GM12878 (cell line): ENCODE data around the gene SELENOV. TPM values are rescaled to one million over a fixed set of nuclear protein-coding genes. Genes with fewer than 3 reads are reported as not detected.

Source experiments
- ATF3 ChIP-seq: IDR thresholded peaks from 2 replicates; pipeline ENCODE4 v1.6.1; 2011; ENCODE audit warnings: low read depth, mild to moderate bottlenecking, low read length, moderate library complexity, borderline replicate concordance; ENCODE audit errors: extremely low read depth
- BHLHE40 ChIP-seq, 2 experiments: fragments of 450-650 bp in 1 of 2; IDR thresholded peaks; 2 replicates each; pipeline ENCODE4 v1.6.1; 2011 to 2017; ENCODE audit warnings: low read depth in 2 of 2, borderline replicate concordance in 1 of 2, improper control_type of control experiment in 1 of 2, low read length in 1 of 2, mild to moderate bottlenecking in 1 of 2
- CEBPZ ChIP-seq: fragments of 150-350 bp; IDR thresholded peaks from 2 replicates; pipeline ENCODE4 v1.6.1; 2016; ENCODE audit warnings: low read depth, low read length
- CREB1 ChIP-seq: IDR thresholded peaks from 2 replicates; pipeline ENCODE4 v1.6.1; 2012; ENCODE audit warnings: low read depth, mild to moderate bottlenecking, inconsistent platforms
- GATAD2B ChIP-seq: fragments of 450-650 bp; conservative IDR thresholded peaks from 2 replicates; pipeline ENCODE4 v1.6.1; 2017; ENCODE audit warnings: low read depth, mild to moderate bottlenecking, moderate library complexity
- HCFC1 ChIP-seq: fragments of 150-350 bp; IDR thresholded peaks from 2 replicates; pipeline ENCODE4 v1.6.1; 2014; ENCODE audit warnings: low read length
- HDGF ChIP-seq: fragments of 450-650 bp; IDR thresholded peaks from 2 replicates; pipeline ENCODE4 v1.6.1; 2016; ENCODE audit warnings: antibody characterized with exemption
- MLLT1 ChIP-seq: fragments of 450-650 bp; IDR thresholded peaks from 2 replicates; pipeline ENCODE4 v1.6.1; 2016; ENCODE audit warnings: mild to moderate bottlenecking
- MYC ChIP-seq: IDR thresholded peaks from 2 replicates; pipeline ENCODE4 v1.6.1; 2011; ENCODE audit warnings: mild to moderate bottlenecking, low read length, moderate library complexity, inconsistent platforms; ENCODE audit not compliant: insufficient read depth, insufficient replicate concordance, insufficient read length, severe bottlenecking
- NRF1 ChIP-seq: conservative IDR thresholded peaks from 2 replicates; pipeline ENCODE4 v1.6.1; 2011; ENCODE audit warnings: mild to moderate bottlenecking, low read depth, low read length, improper control_type of control experiment
- POLR2A ChIP-seq: IDR thresholded peaks from 2 replicates; pipeline ENCODE4 v1.6.1; 2011; ENCODE audit warnings: low read depth, mild to moderate bottlenecking, low read length
- RBBP5 ChIP-seq: fragments of 200-600 bp; sonication (generic); conservative IDR thresholded peaks from 2 replicates; pipeline ENCODE4 v1.6.1; 2016
- SMAD5 ChIP-seq: IDR thresholded peaks from 2 replicates; pipeline ENCODE4 v1.6.1; 2016; ENCODE audit warnings: antibody characterized with exemption, low read depth
- SP1 ChIP-seq: IDR thresholded peaks from one replicate; pipeline ENCODE4 v1.6.1; 2011; ENCODE audit warnings: low read depth, low read length
- SRF ChIP-seq, 2 experiments: IDR thresholded peaks; 2 replicates each; pipeline ENCODE4 v1.6.1; 2011; ENCODE audit warnings: low read depth in 2 of 2, low read length in 2 of 2, mild to moderate bottlenecking in 1 of 2, moderate library complexity in 1 of 2
- STAT1 ChIP-seq: fragments of 450-650 bp; conservative IDR thresholded peaks from 2 replicates; pipeline ENCODE4 v1.6.1; 2014; ENCODE audit warnings: antibody characterized with exemption, mild to moderate bottlenecking
- TCF3 ChIP-seq: IDR thresholded peaks from 2 replicates; pipeline ENCODE4 v1.6.1; 2012; ENCODE audit warnings: low read depth, mild to moderate bottlenecking, low read length, borderline replicate concordance; ENCODE audit not compliant: insufficient read depth
- USF1 ChIP-seq: IDR thresholded peaks from 2 replicates; pipeline ENCODE4 v1.6.1; 2011; ENCODE audit warnings: borderline replicate concordance, low read depth, mild to moderate bottlenecking, moderate library complexity, mixed read lengths, low read length; ENCODE audit not compliant: insufficient read depth; ENCODE audit errors: extremely low read length
- ZBTB33 ChIP-seq: fragments of 450-650 bp; IDR thresholded peaks from 2 replicates; pipeline ENCODE4 v1.6.1; 2017; ENCODE audit warnings: mild to moderate bottlenecking
- polyA plus RNA-seq, 11 experiments: library from polyadenylated mRNA; depleted of rRNA in 4 of 11; unstranded in 6 of 11; stranded (reverse) in 5 of 11; fragments of >200 nt; fragmentation: Nextera tagmentation in 4 of 11; fragmentation: Illumina TruSeq in 1 of 11; extraction: Ambion mirVana in 4 of 11; extraction: Trizol in 1 of 11; gene quantifications; 1 replicate in 1 of 11; 2 replicates in 10 of 11; pipeline versions ENCODE4 v1.2.1 to v1.2.3, GENCODE V29; 2011 to 2016; ENCODE audit warnings: inconsistent platforms in 2 of 11, missing spikeins in 2 of 11, low read depth in 1 of 11
- total RNA-seq, 4 experiments: library from RNA; depleted of rRNA in 3 of 4; stranded (reverse); fragments of >200 nt in 3 of 4; fragmentation: Illumina TruSeq in 1 of 4; extraction: Trizol in 1 of 4; gene quantifications; 2 replicates each; pipeline versions ENCODE4 v1.2.1 to v1.2.3, GENCODE V29; 2013 to 2021

The SELENOV gene
- total and polyA plus RNA-seq, 10 of the 15 experiments (the other 5 are each of a cell fraction or from before 2014, with no cell fraction given) = not detected

GRCh38 chr19:39532233-39533002, 17.5 kb downstream of the SELENOV start, which contains the start of gene EID2B (continued):
- TF ChIP-seq ZBTB33 (no peak), MYC (no peak), TCF3 (no peak), ATF3 (peak; percentile 63; the same call in 1 of the 2 replicates), HDGF (no peak), CEBPZ (no peak), SRF (IDR thresholded peaks at IDR 0.05; ENCODE audit: low read depth in 2 of 2, low read length in 2 of 2) (no peak), RBBP5 (no peak), NRF1 (peak; percentile 98), BHLHE40 (IDR thresholded peaks at IDR 0.05; ENCODE audit: borderline replicate concordance in 1 of 2, low read depth in 2 of 2, low read length in 1 of 2) (peak; percentile 42 to 77; a peak in 2 of 4 replicates), SMAD5 (no peak), USF1 (no peak), CREB1 (peak; percentile 49; the same call in 1 of the 2 replicates), HCFC1 (0 out of 2 replicates have a peak, but pooled peaks have one; percentile 21), SP1 (peak; percentile 81), POLR2A (peak; percentile 79), STAT1 (0 out of 2 replicates have a peak, but pooled peaks have one; percentile 33), MLLT1 (no peak), GATAD2B (peak; percentile 72; the same call in 1 of the 2 replicates)
